EH (cell line): Measurements from ENCODE around the gene SMC3.
"Not testable (repeated sequence)": the region's sequence is repeated elsewhere in the genome, so short reads cannot be mapped to it uniquely, and the experiment has no call there.

Source experiments
- DNase-seq: peaks from one replicate; pipeline ENCODE4 v3.0.0-alpha.2; 2015; ENCODE audit warnings: low read depth

Gene SMC3

DNA sequence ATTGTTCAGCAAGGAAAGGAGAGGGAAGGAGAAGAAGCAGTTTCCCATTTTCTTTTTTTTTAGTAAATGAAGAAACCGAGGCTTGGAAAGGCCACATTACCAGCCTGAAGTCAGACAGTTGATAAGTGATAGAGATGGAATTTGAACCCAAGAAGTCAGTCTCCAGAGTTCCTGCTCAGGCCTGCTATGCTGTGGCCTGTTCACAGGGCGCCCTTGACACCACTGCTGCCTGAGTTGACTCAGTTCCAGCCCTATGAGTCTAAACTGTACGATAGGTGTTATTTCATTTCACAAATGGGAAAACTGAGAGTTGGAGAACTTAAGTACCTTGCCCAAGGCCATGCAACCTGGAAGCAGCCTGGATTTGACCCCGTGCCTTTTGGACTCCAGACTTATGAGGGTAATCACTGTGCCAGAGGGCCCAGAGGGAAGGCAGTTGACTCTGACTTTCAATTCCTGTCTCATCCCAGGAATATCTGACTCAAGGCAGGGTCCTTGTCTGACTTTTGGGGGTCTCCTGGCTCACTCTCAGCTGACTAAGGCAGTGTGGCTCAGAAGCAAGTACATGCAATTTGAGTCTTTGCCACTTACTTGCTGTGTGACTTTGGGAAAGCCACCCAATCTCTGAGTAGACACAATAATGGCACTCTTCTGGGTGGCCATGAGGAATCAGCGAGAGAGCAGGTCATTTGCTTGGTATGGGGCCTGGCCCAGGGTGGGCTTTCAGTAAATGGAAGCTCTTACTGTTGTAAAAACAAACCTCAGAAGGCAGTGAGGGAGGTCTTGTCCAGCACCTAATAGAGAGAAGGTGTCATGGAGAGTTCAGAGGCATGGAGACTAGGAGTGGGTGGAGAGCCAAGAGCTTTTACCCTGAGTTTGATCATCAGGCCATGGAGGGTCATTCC is 58.7 kb downstream of the SMC3 start:
- DNase-seq = no peak

GRCh38 chr10:110628161-110628560 is 60.7 kb downstream of the SMC3 start:
- no peak for DNase-seq

DNA sequence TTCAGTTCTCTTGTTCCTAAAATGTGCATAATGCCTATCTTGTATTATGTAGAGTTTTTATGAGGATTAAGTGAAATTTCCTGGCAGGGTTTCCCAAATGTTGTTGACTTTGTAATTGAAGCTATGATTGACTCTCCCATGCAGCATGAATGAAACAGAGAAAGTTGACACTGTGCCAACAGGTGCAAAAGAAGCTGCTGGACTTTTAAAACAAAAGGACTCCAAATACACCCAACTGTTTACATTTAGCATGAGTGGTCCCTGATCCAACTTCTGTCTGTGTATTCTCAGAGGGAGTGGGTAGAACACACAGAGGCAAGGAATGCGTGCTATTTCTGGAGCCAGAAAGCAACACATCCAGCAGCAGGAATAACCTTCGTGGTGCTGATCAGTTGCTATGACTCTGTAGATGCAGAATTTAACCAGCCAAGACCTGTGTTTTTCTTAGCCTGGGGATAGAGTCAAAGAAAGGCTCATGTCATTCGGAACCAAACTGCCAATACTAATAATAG is 62.2 kb downstream of the SMC3 start:
- DNase-seq = peak; percentile 88

- no peak for DNase-seq
These were observed 64.4 kb downstream of the SMC3 start for GRCh38 chr10:110631934-110632333.

GRCh38 chr10:110632591-110633215 is 65.2 kb downstream of the SMC3 start:
- peak; percentile 31 for DNase-seq

GRCh38 chr10:110634527-110635209 is 67.2 kb downstream of the SMC3 start:
- DNase-seq = peak; percentile 24

GRCh38 chr10:110636572-110636931 is 69.1 kb downstream of the SMC3 start:
- DNase-seq = no peak

GRCh38 chr10:110636932-110637557 is 69.5 kb downstream of the SMC3 start:
- peak; percentile 22 for DNase-seq

DNA sequence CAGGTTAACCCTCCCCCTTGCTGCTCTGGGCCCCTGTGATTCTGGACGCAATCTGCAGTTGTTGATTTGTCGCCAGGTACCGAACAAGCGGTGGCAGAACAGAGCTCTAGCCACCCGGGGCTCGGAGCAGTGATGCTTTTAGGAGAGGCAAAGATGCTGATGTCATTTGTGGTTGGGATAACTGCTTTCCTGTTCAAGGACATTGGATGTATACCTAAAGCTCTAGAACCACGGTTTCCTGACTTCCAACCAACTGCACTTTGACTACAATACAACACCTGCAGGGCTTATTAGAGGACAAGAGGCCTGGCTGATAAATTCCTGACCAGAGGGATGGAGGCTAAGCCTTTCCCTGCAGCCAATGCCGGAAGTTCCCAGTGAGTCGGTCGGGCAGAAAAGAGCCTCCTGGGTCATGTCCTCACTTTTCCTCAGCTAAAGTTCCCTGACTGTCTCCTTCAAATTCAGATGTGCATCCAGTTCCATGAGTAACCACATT is 70.1 kb downstream of the SMC3 start:
- DNase-seq = peak; percentile 26

GRCh38 chr10:110638319-110638718 is 70.8 kb downstream of the SMC3 start:
- DNase-seq = no peak

DNA sequence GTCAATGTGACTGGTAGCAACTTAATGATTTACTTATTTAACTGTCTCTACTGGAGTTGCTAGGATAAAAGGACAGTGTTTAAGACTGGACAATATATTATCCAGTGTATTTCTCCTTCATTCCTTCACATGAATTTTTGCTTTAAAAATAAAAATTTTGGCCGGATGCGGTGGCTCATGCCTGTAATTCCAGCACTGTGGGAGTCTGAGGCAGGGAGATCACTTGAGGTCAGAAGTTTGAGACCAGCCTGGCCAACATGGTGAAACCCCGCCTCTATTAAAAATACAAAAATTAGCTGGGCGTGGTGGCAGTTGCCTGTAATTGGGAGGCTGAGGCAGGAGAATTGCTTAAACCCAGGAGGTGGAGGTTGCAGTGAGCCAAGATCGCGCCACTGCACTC is 71.6 kb downstream of the SMC3 start:
- peak; percentile 11 for DNase-seq

DNA sequence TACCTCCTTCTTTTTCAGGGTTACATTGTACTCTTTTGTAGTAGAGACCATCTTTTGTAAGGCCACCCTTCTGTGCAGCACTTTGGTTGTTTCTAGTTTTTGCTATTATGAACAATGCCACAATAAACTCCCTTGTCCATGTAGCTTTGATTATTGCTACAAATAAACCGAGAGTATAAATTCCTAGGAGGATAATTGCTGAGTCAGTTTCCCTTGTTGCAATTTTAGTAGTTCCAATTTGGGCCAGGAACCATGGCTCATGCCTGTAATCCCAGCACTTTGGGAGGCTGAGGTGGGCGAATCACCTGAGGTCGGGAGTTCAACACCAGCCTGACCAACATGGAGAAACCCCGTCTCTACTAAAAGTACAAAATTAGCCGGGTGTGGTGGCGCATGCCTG is 72.4 kb downstream of the SMC3 start:
- DNase-seq = not testable (repeated sequence)

DNA sequence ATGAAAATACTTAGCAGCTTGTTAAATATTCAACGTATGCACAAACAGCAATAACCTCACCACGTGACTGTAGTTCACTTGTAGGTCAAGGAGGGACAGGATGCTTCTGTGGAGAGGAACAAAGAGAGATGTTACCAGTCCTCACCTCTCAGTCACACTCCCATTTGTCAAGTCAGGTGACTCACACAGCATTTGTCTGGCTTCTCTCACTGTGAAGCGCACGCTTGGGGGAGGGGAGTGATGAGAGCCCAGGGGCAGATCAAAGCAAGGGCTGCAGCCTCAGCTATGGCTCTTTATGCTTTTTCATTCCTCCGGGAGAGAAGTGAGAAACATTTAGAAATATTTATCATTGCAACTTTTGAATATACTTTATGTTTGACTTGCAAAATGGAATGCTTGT is 73.8 kb downstream of the SMC3 start:
- DNase-seq = peak; percentile 25

GRCh38 chr10:110642204-110643034 is 74.9 kb downstream of the SMC3 start:
- DNase-seq = peak; percentile 9

GRCh38 chr10:110643035-110643652 is 75.6 kb downstream of the SMC3 start:
- DNase-seq = peak; percentile 35

- peak; percentile 31 for DNase-seq
These were observed 76.4 kb downstream of the SMC3 start, which contains the start of gene RBM20 for GRCh38 chr10:110643653-110644597. Gene RBM20, plus strand, starts transcription at chr10:110644336. Its CDS starts 119 bp downstream, at chr10:110644455.

- DNase-seq = no peak
These were observed 77.3 kb downstream of the SMC3 start for GRCh38 chr10:110644598-110645462.

GRCh38 chr10:110646417-110647135 is 79.1 kb downstream of the SMC3 start:
- no peak for DNase-seq
